ENCODE data around the gene CD63. TPM values are rescaled to one million over a fixed set of nuclear protein-coding genes. Genes with fewer than 3 reads are reported as not detected.

Gene CD63
- total RNA-seq, 1 experiment from 2014 or later = 879 TPM

- BruUV-seq (replicated peaks) = no TSS peak
- POLR2A ChIA-PET = interaction anchor here (0.6 kb wide), 1 partner anchor 35 kb away, joined by 5 read pairs; no protein-coding TSS in a partner anchor
Measured at GRCh38 chr12:55703288-55703687, 25.5 kb downstream of the CD63 start.

GRCh38 chr12:55702861-55703260, 25.9 kb downstream of the CD63 start:
- CTCF ChIA-PET = no interaction called here
- POLR2A ChIA-PET = no interaction called here
- no peak overlapping the region for H3K27ac ChIP-seq (ENCODE audit: low read length)
- H3K27me3 ChIP-seq (ENCODE audit: control insufficient read depth, insufficient read depth, low read length) = peaks cover 2% of the 10 kb centered on the region; the same call in 1 of the 2 replicates
- intact Hi-C loops (cut with micrococcal nuclease; ENCODE audit: unreplicated experiment) (no loop called here), in situ Hi-C loops (cut with HindIII; ENCODE audit: low pct_unique_long_range_greater_than_20kb, low sequenced_read_pairs) (no loop called here)
- ATAC-seq (no peak), DNase-seq (ENCODE audit: low read depth, low spot score) (no peak)
- H3K4me1 ChIP-seq (ENCODE audit: control insufficient read depth, insufficient read depth, low read length) = no peaks in the 10 kb centered on the region
- H3K36me3 ChIP-seq (ENCODE audit: control insufficient read depth, insufficient read depth, low read length) = no peaks in the 10 kb centered on the region
- TF ChIP-seq REST (IDR thresholded peaks at IDR 0.05; ENCODE audit: insufficient read depth in 1 of 2, low read depth in 2 of 2, low read length in 1 of 2) (no peak), CTCF (IDR thresholded peaks at IDR 0.05) (no peak), POLR2AphosphoS5 (IDR thresholded peaks at IDR 0.05; ENCODE audit: low read depth, low read length) (no peak), TCF7L2 (IDR thresholded peaks at IDR 0.05; ENCODE audit: low read depth, low read length) (no peak), SIN3A (IDR thresholded peaks at IDR 0.05; ENCODE audit: borderline replicate concordance, insufficient read depth, low read depth, low read length) (no peak)
- BruUV-seq (replicated peaks) = no TSS peak
- H3K9me3 ChIP-seq (ENCODE audit: control insufficient read depth, insufficient read depth, low read depth, low read length) = no peaks in the 10 kb centered on the region
- H3K4me3 ChIP-seq (ENCODE audit: low read depth in 2 of 2, low read length in 2 of 2) = no peak overlapping the region

More at GRCh38 chr12:55703288-55703687, 25.5 kb downstream of the CD63 start:
- ATAC-seq = no peak
- DNase-seq (ENCODE audit: low read depth, low spot score) = no peak
- H3K36me3 ChIP-seq (ENCODE audit: control insufficient read depth, insufficient read depth, low read length) = no peaks in the 10 kb centered on the region
- peaks cover 2% of the 10 kb centered on the region; the same call in 1 of the 2 replicates for H3K27me3 ChIP-seq (ENCODE audit: control insufficient read depth, insufficient read depth, low read length)
- intact Hi-C loops (cut with micrococcal nuclease; ENCODE audit: unreplicated experiment) (no loop called here), in situ Hi-C loops (cut with HindIII; ENCODE audit: low pct_unique_long_range_greater_than_20kb, low sequenced_read_pairs) (no loop called here)
- CTCF ChIA-PET = no interaction called here
- no peak overlapping the region for H3K4me3 ChIP-seq (ENCODE audit: low read depth in 2 of 2, low read length in 2 of 2)
- H3K4me1 ChIP-seq (ENCODE audit: control insufficient read depth, insufficient read depth, low read length) = no peaks in the 10 kb centered on the region; the same call in 1 of the 2 replicates
- H3K9me3 ChIP-seq (ENCODE audit: control insufficient read depth, insufficient read depth, low read depth, low read length) = no peaks in the 10 kb centered on the region
- TF ChIP-seq SIN3A (IDR thresholded peaks at IDR 0.05; ENCODE audit: borderline replicate concordance, insufficient read depth, low read depth, low read length) (no peak), TCF7L2 (IDR thresholded peaks at IDR 0.05; ENCODE audit: low read depth, low read length) (no peak), CTCF (IDR thresholded peaks at IDR 0.05) (no peak), POLR2AphosphoS5 (IDR thresholded peaks at IDR 0.05; ENCODE audit: low read depth, low read length) (no peak), REST (IDR thresholded peaks at IDR 0.05; ENCODE audit: insufficient read depth in 1 of 2, low read depth in 2 of 2, low read length in 1 of 2) (no peak)
- no peak overlapping the region for H3K27ac ChIP-seq (ENCODE audit: low read length)
